ENCODE results near the gene GRK1.

The GRK1 gene

DNA sequence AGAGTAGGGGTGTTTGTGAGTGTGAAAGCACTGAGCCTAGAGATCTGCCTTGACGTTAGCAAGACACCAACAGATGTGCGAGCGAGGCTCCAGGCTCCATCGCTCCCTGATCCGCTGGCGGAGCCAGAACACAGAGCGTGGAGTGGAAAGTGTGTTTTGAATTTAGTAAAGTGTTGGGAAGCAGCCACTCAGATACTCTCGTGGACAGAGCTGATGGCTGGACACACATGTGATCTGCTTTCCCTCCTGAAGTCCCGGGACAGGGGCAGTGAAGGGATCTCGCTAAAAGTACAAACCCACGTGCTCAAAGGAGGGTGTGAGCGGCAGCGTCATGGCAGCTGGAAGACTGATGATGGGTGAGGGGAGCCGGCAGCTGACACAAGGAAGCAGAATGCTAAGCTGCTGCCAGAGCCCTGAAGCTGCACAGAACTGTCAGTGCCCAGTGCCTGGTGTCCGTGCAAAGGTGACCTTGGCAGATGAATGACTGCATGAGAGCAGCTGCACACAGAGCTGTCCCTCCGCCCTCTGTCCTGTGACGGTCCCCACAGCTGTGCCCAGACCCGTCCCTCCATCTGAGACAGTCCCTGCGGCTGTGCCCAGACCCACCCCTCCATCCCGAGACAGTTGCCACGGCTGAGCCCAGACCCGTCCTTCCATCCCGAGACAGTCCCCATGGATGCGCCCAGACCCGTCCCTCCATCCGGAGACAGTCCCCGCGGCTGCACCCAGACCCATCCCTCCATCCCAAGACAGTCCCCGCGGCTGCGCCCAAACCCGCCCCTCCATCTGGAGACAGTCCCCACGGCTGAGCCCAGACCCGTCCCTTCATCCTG, 62.4 kb downstream of the GRK1 start:
- no peak for DNase-seq (ENCODE audit: low read depth in 2 of 2)

DNA sequence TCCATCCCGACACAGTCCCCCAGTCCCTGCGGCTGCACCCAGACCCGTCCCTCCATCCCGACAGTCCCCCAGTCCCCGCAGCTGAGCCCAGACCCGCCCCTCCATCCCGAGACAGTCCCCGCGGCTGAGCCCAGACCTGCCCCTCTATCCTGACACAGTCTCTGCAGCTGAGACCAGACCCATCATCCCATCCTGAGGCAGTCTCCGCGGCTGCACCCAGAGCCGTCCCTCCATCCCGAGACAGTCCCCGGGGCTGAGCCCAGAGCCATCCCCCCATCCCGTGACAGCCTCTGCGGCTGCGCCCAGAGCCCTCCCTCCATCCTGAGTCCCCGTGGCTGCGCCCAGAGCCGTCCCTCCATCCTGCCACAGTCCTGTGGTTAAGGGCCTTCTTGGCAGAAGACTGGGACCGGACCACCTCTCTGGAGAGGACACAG, 63.3 kb downstream of the GRK1 start:
- no peak for DNase-seq (ENCODE audit: low read depth in 2 of 2)

DNA sequence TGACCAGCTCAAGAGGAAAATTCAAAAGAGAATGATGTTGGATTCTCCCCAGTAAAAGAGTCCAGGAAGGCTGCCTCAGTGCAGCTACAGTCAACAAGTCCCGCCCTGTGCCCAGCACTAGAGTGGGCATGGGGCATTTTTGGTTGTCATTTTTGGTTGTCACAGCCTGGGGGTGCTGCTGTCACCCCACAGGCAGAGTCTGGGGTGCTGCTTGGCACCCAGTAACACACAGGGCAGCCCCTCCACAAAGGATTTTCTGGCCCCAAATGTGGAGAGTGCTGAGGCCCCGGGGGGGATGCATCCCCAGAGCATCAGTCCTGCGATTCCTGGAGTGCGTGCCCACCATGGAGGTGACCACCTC, 63.8 kb downstream of the GRK1 start:
- DNase-seq (ENCODE audit: low read depth in 2 of 2): no peak

DNA sequence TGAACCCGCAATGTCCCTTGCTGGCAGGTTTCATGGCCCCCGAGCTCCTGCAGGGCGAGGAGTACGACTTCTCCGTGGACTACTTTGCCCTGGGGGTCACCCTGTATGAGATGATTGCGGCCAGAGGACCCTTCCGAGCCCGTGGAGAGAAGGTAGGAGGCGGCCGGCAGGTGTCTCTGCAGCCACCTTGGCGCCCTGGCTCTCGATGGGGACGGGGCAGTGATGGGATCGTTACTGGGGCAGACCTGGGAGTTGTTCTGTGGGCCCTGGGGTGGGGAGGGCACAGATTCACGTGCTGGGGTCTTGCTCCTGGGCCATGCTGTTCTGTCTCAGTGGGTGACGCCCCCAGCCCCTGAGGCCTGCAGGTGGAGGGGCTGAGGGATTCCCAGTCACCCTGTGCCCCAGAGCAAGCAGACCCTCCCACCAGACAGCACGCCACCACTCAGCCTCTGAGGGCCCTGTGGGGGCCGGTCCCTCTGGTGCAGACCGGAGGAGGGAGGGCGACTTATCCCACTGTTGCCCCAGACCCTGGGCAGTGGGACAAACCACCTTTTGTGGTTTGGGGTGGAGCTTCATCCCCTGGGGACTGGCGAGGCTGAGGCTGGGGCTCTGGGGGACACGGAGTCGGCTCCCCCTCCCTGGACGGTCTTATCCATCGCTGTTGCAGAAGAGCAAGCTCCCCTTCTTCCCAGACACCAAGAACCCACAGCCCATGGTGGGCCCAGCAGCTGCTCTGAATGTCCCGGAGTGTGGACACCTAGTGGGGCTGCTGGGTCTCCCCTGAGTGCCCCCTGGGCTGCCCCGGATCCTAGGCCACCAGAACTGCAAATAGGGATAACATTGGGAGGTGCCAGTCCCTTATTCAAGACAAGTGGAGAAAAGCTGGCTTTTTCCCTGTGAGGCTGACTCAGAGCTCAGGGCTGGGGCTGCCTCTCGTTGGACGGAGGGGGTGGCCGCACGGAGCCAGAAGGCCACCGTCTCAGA, 64.5 kb downstream of the GRK1 start:
- DNase-seq (ENCODE audit: low read depth in 2 of 2): no peak

DNA sequence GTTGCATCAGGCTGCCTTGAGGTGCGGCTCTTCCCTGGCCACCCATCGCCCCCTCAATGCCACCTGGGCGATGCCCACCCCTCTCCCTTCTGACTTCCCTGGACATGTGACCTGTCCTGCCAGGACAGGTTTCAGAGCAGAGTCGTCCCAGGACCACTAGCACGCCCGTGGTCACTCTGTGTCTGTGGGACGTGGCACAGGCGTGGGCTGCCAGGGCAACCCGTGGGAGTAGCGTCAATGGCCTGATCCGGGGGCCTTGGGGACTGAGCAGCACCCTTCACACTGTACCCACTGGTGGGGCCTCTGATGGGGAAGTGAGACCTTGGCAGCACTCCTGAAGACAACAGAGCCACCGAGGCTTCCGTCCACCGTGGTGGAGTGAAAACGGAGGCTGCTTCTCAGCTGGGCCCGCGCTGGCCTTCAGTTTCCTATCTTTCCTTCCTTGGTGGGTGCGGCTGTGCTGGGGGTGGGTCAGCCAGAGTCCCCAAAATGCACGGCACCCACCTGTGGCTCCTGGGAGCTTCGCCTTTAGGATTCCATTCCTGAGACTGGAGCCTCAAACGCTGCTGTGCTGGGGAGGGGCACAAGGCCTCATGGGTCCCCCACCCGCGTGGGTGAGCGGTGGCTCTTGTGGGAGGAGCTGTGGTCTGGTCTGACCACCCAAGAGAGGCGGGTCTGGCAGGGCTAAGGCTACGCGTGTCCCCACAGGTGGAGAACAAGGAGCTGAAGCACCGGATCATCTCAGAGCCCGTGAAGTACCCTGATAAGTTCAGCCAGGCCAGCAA, 65.3 kb downstream of the GRK1 start:
- DNase-seq (ENCODE audit: low read depth in 2 of 2): no peak

DNA sequence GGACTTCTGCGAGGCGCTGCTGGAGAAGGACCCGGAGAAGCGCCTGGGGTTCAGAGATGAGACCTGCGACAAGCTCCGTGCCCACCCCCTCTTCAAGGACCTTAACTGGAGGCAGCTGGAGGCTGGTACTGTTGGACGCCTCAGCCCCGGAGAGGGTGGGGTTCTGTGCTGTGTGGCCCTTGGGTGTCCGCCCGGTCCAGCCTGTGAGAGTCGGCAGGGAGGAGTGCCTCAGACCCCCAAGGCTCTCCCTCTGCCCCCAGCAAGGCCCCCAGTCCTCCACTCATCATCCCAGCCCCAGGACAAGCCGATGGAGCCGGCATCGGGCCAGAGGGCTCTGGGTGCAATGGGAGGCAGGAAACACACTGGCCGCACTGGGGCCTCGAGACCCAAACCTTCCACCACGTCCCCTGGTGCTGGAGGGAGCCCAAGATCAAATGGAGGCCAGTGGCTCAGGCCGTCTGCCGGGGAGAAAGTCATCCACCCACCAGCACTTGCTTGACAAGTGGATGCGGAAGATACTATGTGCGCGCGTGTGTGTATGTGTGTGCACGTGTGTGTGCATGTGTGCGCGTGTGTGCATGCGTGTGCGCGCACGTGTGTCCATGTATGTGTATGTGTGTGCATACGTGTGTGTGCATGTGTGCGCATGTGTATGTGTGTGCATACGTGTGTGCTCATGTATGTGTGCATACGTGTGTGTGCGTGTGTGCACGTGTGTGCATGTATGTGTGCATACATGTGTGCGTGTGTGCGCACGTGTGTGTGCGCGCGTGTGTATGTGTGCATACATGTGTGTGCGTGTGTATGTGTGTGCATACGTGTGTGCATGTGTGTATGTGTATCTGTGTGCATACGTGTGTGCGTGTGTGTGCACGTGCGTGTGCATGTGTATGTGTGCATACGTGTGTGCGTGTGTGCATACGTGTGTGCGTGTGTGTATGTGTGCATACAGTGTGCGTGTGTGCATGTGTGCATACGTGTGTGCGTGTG, 66.2 kb downstream of the GRK1 start:
- DNase-seq (ENCODE audit: low read depth in 2 of 2): no peak

DNA sequence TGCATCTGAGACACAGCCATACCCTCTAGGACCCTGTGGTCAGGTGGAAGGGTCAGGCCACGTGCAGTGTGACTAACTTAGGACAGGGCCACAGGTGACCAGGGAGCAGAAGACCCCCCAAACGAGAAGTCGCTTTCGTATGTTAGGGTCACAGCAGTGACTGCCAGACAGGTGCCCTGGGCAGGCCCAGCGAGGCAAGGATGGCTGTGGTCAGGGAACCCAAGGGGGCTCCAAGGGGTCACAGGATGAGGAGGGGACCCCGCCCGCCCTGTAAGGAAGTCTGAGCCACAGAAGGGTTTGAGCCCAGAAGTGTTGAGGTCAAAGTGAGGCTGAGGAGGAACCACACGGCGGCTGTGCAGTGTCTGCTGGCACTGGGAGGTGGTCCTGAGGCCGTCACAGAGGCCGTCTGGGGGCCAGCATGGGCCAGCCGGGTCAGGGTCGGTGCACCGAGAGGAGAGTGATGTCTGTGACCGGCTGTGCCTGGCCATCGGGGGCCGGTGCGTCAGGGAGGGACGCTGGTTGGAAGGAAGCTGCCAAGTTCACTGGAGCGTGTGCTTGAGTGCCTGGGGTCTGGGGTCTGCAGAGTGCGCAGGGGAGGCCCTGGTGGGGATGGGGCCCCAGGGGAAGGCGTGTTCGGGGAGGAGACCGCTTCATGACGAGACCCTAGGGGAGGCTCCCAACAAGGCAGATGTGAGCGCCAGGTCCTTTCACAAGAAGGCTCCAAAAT, 67.2 kb downstream of the GRK1 start:
- DNase-seq (ENCODE audit: low read depth in 2 of 2): no peak

DNA sequence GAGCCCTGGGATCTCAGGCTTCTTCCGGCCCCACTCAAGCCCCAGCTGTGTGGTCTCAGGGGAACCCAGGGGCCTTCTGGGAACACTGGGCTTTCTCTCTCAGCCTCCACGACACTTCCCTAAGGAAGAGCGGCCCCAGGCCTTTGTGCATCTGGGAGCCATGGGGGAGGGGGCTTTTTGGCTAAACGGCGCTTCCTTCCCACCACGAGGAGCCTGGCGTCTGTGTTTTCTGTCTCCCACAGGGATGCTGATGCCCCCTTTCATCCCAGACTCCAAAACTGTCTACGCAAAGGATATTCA, 67.8 kb downstream of the GRK1 start:
- no peak for DNase-seq (ENCODE audit: low read depth in 2 of 2)

DNA sequence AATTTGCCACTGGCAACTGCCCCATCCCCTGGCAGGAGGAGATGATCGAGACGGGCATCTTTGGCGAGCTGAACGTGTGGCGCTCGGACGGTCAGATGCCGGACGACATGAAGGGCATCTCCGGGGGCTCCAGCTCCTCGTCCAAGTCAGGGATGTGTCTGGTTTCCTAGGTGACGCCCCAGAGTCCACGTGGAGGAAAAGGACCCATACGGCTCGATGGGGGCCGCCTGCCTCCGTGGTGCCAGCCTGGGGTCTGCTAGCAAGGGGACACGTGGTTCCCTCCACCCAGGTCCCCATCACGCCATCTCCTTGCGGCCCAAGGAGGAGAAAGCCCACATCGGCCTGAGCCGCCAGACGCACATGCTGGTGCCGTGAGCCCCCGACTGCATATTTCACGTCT, 68.2 kb downstream of the GRK1 start:
- DNase-seq (ENCODE audit: low read depth in 2 of 2): no peak

DNA sequence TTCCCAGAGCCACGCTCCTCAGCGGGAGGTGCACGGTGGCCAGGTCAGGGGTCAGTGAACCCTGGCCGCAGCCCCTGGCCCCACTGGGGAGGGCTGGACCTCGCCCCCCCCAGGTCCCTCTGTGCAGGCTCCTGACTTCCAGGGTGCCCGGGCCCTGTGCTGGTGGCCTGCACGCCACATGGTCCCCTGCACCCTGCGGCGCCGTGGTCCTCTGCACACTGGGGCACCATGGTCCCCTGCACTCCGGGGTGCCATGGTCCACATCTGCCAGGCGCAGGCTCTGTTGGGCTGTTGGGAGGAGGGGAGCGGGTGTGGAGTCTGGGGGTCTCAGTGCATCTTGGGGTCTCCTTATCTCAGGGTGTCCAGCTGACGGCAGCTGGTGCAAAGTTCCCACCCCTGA, 68.7 kb downstream of the GRK1 start:
- DNase-seq (ENCODE audit: low read depth in 2 of 2): no peak

DNA sequence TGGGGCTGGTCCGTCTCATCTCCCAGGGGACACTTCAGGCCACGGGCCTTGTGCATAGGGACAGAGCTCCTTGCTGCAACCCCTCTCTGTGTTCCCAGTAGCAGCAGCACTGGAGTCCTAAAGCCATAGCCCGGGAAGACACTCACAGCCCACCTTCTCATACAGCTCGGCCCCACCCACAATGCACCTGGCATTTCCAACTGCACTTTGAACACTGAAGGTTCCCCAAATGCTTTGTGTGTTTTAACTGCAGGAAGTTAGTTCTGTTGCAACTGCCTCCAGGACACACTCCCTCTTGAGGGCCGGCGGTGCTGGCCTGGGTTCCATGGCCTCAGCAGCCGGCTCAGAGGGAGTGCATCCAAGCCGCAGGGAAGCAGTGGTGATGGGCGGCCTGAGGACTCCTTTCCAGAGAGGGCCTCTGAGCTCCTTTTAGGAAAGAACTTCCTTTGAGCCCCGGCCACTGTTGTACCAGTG, 69.3 kb downstream of the GRK1 start:
- DNase-seq (ENCODE audit: low read depth in 2 of 2): no peak

DNA sequence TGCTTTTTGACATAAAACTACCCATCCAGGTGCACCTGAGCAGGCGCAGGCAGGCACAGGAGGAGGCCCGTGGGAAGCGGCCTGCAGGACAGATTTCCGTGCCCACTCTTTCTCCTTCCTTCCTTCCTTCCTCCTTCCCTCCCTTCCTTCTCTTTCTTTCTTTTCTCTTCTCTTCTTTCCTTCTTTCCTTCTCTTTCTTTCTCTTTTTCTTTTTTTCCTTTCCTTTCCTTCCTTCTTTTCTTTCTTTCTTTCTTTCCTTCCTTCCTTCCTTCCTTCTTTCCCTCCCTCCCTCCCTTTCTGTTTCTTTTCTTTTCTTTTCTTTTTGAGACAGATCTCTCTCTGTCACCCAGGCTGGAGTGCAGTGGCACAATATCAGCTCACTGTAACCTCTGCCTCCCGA, 70.8 kb downstream of the GRK1 start:
- no peak for DNase-seq (ENCODE audit: low read depth in 2 of 2)

DNA sequence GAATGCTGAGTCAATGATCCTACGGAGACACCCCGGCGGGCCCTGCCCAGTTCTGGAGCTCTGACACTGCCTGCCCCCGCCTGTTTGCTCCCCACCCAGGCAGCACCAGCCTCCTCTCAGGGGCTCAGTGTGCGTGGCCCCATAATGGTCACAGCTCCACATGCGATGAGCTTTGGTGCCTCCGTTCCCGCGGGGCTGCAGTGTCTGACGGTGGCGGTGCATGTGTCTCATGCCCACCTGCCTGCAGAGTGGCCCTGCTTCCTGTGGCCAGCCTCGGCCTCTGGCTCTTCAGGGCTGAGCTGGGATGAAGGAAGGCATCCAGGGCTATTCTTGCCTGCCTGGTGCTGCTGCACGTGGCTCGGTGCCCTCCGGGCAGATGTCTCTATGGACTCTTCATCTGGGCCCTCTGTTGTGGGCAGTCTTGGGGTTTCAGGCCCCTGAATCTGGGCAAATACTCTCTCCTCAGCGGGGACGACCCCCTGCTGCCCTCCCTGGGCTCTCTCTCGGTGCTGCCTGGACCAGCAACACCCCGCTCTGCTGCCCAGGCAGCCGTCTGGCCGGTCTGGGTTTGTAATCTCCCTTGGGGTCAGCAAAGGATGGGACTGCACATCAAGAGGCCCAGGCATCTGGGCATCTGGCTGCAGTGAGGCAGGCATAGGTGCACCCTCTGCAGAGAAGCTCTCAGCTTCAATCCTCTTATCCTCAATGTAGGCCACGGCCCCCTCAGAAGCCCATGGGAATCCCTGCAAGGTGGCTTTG, 72.7 kb downstream of the GRK1 start:
- no peak for DNase-seq (ENCODE audit: low read depth in 2 of 2)

DNA sequence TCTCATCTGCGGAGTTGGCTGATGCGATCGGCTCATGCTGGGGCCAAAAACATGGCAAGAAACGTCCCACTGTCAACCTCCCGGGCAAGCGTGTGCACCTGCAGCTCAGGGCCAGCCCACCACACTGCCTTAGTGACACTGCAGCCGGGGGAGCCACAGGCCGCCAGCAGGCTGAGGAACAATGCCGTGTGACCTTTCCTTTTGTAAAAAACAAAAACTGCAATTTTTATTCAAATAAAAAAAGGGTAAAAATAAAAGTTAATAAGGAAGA, 73.2 kb downstream of the GRK1 start:
- no peak for DNase-seq (ENCODE audit: low read depth in 2 of 2)

DNA sequence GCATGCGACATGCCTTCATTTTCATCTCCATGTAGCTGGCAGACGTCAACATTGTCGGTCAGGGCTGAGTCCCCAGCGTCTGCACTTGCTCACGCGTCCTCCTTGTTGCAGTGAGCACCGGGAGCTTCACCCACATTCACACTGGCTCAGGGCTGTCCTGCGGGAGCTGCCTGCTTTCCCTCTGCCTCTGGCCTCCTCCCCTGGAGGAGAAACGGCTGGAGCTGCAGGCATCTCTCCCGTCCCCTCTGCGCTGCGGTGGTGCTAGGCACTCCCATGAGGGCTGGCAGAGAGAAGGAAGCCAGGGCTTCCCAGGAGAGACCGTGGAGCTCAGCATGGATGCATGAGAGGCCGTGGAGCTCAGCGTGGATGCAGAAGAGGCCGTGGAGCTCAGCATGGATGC, 73.6 kb downstream of the GRK1 start:
- no peak for DNase-seq (ENCODE audit: low read depth in 2 of 2)

DNA sequence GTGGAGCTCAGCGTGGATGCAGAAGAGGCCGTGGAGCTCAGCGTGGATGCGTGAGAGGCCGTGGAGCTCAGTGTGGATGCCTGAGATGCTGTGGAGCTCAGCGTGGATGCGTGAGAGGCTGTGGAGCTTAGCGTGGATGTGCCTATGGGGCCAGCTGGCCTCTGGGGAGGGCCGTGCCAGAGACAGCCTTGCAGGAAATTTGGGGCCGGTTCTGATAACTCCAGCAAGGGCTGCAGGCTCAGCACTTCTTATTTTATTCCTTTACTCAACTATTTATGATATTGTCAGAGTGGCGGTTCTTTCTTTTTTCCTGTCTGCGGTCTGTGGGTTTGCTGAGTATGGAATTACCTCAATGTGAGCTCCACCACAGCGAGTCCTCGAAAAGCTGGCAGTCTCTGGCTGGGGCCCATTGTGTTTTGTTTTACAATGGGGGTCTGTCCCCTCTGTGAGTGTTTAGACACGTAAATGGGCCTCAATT, 74.2 kb downstream of the GRK1 start:
- DNase-seq (ENCODE audit: low read depth in 2 of 2): no peak

DNA sequence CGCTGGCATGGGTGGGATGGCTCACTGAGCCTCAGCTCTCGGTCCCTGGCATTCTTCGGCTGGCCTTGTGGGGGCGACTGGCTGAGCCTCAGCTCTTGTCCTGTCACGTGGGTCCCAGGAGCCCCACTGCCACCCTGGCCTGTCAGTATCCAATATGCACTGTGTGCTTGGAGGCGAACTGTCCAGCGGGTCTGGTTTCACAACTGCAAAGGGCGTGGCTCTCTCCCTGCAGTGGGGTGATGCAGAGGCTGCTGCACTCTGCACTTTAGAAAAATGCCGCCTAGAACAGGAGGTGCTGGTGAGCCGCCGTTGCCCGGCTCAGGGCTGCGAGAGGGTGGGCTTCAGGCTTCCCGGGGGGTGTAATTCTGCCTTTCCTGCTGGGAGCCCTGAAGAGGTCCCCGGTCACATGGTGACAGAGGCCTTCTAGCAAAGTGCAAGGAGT, 75.0 kb downstream of the GRK1 start:
- peak in 1 of 2 donors; percentile 17 for DNase-seq (ENCODE audit: low read depth in 2 of 2)

DNA sequence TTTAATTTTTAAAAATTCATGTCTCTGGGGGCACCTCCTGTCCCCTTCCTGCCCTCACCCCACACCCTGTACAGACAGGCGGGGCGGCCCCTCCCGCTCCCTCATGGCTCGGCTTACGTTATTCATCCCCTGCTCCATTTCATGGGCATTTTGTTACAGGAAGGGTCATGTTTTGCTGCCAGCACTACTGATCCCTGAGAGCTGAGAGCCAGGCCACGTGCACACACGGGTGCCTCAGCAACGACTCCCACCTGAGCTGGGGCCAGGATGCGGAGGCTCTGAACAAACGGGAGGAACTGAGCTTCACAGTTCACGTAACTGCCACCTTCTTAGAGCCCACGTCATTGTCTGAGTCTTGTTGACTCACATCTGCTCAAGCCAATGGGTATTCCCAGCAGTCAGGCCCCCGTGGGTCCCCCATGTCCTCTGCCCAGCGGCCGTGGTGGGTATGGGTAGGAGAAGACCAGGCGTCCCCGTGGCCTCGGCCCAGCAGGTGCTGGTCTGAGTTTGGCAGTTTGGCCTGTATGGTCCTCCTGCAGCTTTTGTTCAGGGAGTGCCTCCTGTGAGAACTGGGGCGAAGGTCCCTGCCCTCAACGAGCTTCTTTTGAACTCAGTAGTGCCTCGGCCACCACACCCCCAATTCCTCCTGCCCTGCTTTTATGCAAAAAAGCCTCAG, 75.6 kb downstream of the GRK1 start:
- DNase-seq (ENCODE audit: low read depth in 2 of 2): no peak
